ENCODE data around the gene EIF2S3.

- no peak for TF ChIP-seq CTCF (conservative IDR thresholded peaks at IDR 0.05; ENCODE audit: low read depth, low read length)
- TF ChIP-seq NFE2L2 (IDR thresholded peaks at IDR 0.05; ENCODE audit: low read depth, low read length), result no peak
- TF ChIP-seq POLR2A (IDR thresholded peaks at IDR 0.05; ENCODE audit: low read depth, low read length), result no peak
- no peak for TF ChIP-seq CHD1 (IDR thresholded peaks at IDR 0.05; ENCODE audit: low read depth, low read length)
- TF ChIP-seq BHLHE40 (IDR thresholded peaks at IDR 0.05; ENCODE audit: low read depth, low read length), result no peak
- TF ChIP-seq FOS (IDR thresholded peaks at IDR 0.05; ENCODE audit: low read depth, low read length), result no peak
- TF ChIP-seq RCOR1 (IDR thresholded peaks at IDR 0.05; ENCODE audit: insufficient replicate concordance, low read length), result no peak
These were observed 28.3 kb upstream of the EIF2S3 start for GRCh38 chrX:24026432-24026831.
